NCI-H1417 (cell line): ENCODE measurements around the gene BTG4.

Experiments used
- DNase-seq, 3 experiments: peaks; one replicate each; lab custom pipeline; 2025; lab: John Stamatoyannopoulos, UW

BTG4 gene

GRCh38 chr11:111537336-111537860, 25.2 kb upstream of the BTG4 start:
- DNase-seq: no peak

GRCh38 chr11:111535281-111535680, 23.1 kb upstream of the BTG4 start:
- DNase-seq: no peak

- no peak for DNase-seq
Measured at GRCh38 chr11:111532365-111532709, 20.2 kb upstream of the BTG4 start.

GRCh38 chr11:111531687-111532364, 19.6 kb upstream of the BTG4 start:
- no peak for DNase-seq

DNA sequence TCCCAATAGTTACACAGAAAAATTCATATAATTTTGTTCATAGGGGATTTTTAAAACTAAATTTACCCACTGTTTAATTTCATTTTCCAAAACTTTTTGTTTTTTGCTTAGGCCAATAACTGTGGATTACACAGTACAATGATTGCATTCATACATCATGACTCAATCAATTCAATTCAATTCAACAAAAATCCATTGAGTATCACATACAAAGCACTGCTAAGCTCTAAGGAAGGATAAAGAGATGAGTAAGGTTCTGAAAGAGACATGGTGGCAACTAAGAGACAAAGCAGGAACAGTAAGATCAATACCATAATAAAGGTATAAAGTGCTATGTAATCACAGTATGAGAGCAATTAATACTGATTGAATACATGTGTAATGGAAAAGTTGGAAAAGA, 18.9 kb upstream of the BTG4 start:
- DNase-seq: no peak

DNA sequence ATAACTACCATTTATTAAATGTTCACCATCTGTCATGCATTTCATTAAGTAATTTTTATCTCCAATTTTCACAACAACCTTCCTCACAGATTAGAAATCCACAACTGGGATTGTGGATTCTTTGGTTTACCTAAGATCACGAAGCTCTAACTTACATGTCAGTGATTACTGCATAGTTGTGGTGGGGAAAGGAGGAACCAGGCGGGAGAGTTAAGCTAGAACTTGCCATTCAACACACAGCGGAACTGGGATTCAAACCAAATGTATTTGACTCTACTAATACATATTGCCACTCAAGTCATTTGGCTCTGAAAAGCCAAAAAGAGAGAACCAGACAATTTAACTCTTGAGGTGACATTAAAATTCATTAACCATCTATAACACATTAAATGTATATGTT, 17.9 kb upstream of the BTG4 start:
- no peak for DNase-seq

DNA sequence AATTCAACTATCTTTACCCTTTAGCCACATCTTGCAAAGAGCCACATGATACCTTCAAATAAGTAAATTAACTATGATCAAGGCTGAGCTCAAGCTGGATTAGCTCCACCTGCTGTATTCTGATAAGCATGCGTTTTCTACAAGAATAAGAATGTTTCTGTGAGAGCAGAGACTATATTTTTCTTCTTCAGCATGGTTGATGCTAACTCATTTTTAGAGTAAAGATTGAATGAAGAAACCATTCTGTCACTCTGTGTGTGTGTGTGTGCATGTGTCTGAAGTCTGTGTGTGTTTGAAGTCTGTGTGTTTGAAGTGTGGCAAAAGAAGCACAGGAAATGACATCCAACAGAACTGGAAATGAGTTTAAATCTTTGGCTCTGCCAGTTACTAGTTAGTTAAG, 16.4 kb upstream of the BTG4 start:
- DNase-seq: peak in 1 of 3 experiments; percentile 20

DNA sequence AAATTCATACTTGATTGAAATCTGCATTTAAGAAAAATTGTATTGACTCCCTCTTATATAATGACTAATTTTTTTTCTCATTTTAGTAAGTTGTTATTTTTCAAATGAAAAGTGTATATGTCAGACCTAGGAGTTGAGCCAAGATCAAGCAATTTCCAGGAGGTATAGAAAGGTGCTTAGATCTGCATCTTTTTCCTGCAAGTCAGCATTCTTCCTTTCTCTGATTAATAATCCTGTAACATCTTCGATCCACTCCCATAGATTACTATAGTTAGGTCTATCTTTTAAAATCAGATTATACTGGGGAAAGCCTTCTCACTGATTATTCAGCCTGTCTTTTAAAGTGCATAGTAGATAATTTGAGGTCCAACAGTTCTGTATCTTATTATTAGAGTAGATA, 15.1 kb upstream of the BTG4 start:
- no peak for DNase-seq

- no peak for DNase-seq
Measured at GRCh38 chr11:111526501-111526900, 14.3 kb upstream of the BTG4 start.

GRCh38 chr11:111525456-111525855, 13.3 kb upstream of the BTG4 start:
- no peak for DNase-seq

- DNase-seq: no peak
Measured at GRCh38 chr11:111524056-111524455, 11.9 kb upstream of the BTG4 start.

GRCh38 chr11:111523343-111523742, 11.2 kb upstream of the BTG4 start:
- no peak for DNase-seq

GRCh38 chr11:111522426-111522825, 10.2 kb upstream of the BTG4 start:
- DNase-seq: no peak

DNA sequence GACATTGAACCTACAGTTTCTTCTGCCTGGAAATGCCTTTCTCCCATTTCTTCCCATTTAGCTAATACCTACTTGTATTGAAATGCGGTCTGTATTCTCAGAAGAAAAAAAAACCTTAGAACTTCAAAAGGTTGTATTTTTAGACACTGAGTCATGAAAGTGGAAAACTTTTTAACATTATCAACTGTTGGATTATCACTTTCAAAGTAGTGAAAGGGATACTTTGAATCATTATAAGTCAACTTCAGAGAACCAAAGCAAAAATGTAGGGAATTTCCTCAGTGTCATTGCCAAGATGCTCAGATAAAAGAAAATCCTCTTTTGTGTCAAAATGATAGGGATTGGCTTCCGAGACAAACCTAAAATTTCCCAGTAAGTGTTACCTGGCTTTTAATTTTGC, 8.9 kb upstream of the BTG4 start:
- DNase-seq: no peak

GRCh38 chr11:111520560-111520959, 8.4 kb upstream of the BTG4 start:
- no peak for DNase-seq

DNA sequence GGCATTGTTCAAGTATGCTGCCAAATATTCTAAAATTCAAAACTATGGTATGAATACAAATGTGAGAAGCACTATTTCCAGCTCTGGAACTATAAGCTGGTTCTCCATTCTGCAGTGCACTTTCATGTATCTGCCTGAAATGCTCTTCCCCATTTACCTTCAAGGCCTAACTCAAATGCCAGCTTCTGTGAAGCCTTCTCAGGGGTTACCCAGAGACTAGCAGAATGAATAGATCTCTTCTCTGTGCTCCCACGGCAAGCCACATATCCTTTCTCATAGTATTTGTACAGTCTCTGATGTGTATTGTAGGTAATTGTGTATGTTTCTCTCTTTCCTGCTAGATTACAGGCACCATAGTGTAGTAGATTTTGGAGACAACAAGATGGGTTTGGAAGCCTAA, 6.5 kb upstream of the BTG4 start:
- no peak for DNase-seq

DNA sequence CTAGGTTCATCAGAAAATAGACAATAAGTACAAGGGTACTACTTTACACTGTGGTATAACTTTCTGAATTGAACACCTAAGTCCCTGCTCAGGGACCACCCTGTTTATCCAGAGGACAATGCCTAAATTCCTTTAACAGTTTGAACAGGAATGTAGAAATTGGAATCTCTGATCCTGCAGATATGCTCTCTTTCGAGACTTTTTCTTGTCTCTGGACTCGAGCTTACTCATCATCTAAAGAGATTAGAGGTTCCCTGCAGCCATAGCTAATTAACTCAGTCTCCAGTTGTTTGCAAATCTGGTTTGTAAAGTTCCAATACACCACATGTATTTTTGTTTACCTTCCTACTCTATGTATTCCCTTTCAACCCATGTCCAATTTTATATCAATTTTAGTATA, 3.4 kb upstream of the BTG4 start:
- DNase-seq: no peak

- DNase-seq: peak in 2 of 3 experiments; percentile 27 to 50
Measured at GRCh38 chr11:111514216-111515031, 2.2 kb upstream of the BTG4 start, which contains the start of gene HOATZ. HOATZ (plus strand) TSS chr11:111514778; CDS start chr11:111514785, 7 bp downstream.

DNA sequence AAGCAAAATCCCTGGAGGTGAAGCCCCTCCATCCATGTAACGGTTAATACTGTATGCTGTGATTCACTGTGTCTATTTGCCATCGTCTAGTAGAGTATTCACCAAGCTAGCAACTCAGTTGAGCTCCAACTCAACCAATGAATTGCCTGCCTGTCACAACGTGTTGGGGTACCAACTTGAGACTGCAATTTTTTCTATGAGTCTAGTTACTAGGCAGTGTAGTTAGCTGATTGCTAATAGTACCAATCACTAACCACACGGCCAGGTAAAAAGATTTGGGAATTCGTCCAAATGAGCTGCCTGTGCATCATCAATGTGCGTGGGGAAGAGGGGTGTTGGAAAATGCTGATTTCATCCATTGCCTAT, 1.0 kb upstream of the BTG4 start:
- peak in 1 of 3 experiments; percentile 59 for DNase-seq

GRCh38 chr11:111510311-111510710, 1.9 kb downstream of the BTG4 start:
- no peak for DNase-seq

DNA sequence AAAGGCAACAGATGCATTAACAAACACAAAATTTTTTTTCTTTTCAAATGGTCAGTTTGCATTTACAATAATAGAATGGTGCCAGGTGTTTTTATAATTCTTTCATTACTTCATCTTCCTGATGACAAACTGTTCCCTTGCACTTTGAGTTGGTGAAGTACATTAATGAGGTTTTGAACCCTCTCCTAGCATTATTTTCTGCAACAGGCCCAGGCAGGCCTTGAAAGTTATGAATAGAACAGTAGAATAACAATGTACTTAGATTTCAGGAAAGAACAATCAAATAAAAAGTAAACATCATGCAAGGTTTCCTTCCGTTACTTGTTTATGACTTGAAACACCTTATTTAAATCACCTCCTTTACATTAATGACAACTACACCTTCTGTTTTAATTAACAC, 9.6 kb downstream of the BTG4 start:
- DNase-seq: peak in 1 of 3 experiments; percentile 32

GRCh38 chr11:111500481-111500880, 11.7 kb downstream of the BTG4 start:
- no peak for DNase-seq

DNA sequence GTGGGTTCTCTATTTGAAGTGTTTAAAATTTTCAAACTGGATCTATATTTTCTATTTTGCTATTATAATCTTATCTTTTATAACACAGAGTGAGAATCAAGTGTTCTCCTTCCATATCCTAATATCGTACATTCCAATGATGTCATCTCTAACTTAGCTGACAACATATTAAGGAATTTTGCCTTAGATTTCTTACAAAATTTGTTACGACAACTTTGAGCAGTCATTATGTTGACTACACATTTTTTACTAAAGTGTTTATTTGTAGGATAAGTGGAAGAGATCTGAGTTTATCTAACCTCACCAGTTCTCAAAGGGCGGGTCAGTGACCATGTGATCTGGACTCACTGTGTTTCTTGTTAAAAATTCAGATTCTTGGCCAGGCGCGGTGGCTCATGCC, 12.7 kb downstream of the BTG4 start:
- no peak for DNase-seq
